Spinal cord (tissue), 10 donors: ENCODE results near the gene UBD. TPM values are rescaled to one million over a fixed set of nuclear protein-coding genes. Genes with fewer than 3 reads are reported as not detected.

ENCODE experiments used
- DNase-seq, 6 donors: peaks; one replicate each; pipeline versions ENCODE4 v3.0.0 to v3.0.0-alpha.2; 2013 to 2015; ENCODE audit warnings: low spot score in 6 of 6, low read depth in 4 of 6
- H3K27ac ChIP-seq: one replicate; pipeline ENCODE4 v1.5.1; 2013; ENCODE audit warnings: low read depth, low read length, control low read depth
- H3K27me3 ChIP-seq: one replicate; pipeline ENCODE4 v1.6.1; 2013; ENCODE audit warnings: low read length; ENCODE audit not compliant: control insufficient read depth, insufficient read depth
- H3K36me3 ChIP-seq: one replicate; pipeline ENCODE4 v1.6.1; 2013; ENCODE audit warnings: low read length; ENCODE audit not compliant: control insufficient read depth, insufficient read depth
- H3K4me1 ChIP-seq: one replicate; pipeline ENCODE4 v1.6.1; 2013; ENCODE audit warnings: low read length; ENCODE audit not compliant: control insufficient read depth, insufficient read depth
- H3K4me3 ChIP-seq: one replicate; pipeline ENCODE4 v1.5.1; 2013; ENCODE audit warnings: low read depth, low read length, control low read depth
- H3K9me3 ChIP-seq: one replicate; pipeline ENCODE4 v1.6.1; 2013; ENCODE audit warnings: low read length; ENCODE audit not compliant: control insufficient read depth, insufficient read depth
- WGBS: methylation state at CpG from one replicate; pipeline ENCODE4 v1.1.5; 2013; ENCODE audit warnings: missing lambda C conversion rate; ENCODE audit not compliant: insufficient coverage; 5-methylcytosine and 5-hydroxymethylcytosine counted together
- polyA plus RNA-seq, 2 donors: library from polyadenylated mRNA; unstranded; fragments of 120-200 nt; gene quantifications; one replicate each; pipeline ENCODE4 v1.2.1, GENCODE V29; 2013; ENCODE audit not compliant: insufficient read length in 2 of 2
- total RNA-seq, 2 donors: library from RNA; depleted of rRNA in 1 of 2; stranded (reverse); fragments of 120-200 nt in 1 of 2; fragments of >200 nt in 1 of 2; gene quantifications; one replicate each; pipeline versions ENCODE4 v1.2.3 to v1.2.4, GENCODE V29; 2013 to 2014
- donor health status: healthy.

The UBD gene
- total and polyA plus RNA-seq, 4 donors, result 0.27 to 0.94 (median 0.50) TPM; not detected in 1

GRCh38 chr6:29516108-29516507 lies 43.4 kb downstream of the UBD start:
- no peak overlapping the region for H3K4me3 ChIP-seq
- no peak overlapping the region for H3K27ac ChIP-seq
- H3K9me3 ChIP-seq, result no peaks in the 10 kb centered on the region
- 49% methylated on average over 4 of the region's 6 CpGs for WGBS
- H3K4me1 ChIP-seq, result no peaks in the 10 kb centered on the region
- no peaks in the 10 kb centered on the region for H3K27me3 ChIP-seq
- DNase-seq, result peak in 1 of 6 donors; percentile 1
- H3K36me3 ChIP-seq, result no peaks in the 10 kb centered on the region

DNA sequence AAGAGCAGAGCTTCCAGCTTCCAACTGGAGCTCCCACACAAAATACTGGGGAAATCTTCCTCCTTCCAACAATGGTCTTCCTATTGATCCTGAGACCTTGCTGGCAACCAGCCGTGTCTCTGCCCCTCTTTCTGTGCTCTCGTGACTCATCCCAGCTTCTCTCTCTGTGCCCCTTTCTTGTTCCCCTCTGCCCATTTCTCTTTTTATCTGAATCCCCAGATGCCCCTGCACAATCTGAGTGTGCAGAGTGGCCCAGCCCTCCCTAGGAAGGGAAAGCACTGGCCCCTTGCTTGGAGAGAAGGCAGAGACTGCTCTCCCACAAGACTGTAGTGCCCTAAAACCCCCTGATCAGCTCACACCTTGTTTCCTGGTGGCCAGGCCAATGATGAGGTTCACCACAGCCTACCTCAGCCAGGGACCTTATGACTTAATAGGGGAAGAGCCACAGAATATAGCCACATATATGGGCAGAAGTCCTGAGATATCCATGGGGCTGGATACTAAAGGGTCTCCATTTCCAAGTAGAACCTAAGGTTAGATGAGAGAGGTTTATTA lies 48.7 kb downstream of the UBD start:
- WGBS, result 60% methylated on average over 2 of the region's 2 CpGs
- no peak for DNase-seq

GRCh38 chr6:29510202-29510601 lies 49.3 kb downstream of the UBD start:
- Histone ChIP-seq H3K27me3 (no peaks in the 10 kb centered on the region), H3K27ac (no peak overlapping the region), H3K36me3 (no peaks in the 10 kb centered on the region), H3K9me3 (no peaks in the 10 kb centered on the region), H3K4me3 (no peak overlapping the region), H3K4me1 (no peaks in the 10 kb centered on the region)
- 25% methylated on average over 2 of the region's 4 CpGs for WGBS
- peak in 2 of 6 donors; percentile 19 to 70 for DNase-seq

More for the DNA sequence above, 48.7 kb downstream of the UBD start:
- Histone ChIP-seq H3K4me3 (no peak overlapping the region), H3K4me1 (no peaks in the 10 kb centered on the region), H3K36me3 (no peaks in the 10 kb centered on the region), H3K9me3 (no peaks in the 10 kb centered on the region), H3K27me3 (no peaks in the 10 kb centered on the region), H3K27ac (no peak overlapping the region)

DNA sequence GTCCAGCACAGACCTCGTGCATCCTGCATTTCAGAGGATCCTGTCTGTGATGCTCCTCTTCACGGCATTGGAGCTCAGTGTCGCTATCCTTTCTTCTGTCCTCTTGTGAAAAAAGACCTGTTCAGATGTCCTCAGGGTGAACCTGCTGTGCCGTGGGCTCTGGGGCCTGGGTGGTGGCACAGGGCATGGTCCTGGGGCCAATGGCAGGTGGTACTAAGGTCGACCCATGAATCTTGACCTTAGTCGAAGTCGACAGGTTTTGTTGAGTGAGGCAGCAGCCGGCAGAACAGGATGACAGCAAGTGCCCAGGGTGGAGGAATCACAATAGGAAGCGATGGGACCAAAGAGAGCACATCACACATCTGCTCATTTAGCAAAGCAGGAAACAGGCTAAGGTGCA lies 49.8 kb downstream of the UBD start:
- H3K36me3 ChIP-seq, result no peaks in the 10 kb centered on the region
- WGBS, result 83% methylated on average over 9 of the region's 9 CpGs
- no peak overlapping the region for H3K4me3 ChIP-seq
- H3K27ac ChIP-seq, result no peak overlapping the region
- no peaks in the 10 kb centered on the region for H3K4me1 ChIP-seq
- no peak for DNase-seq
- H3K27me3 ChIP-seq, result no peaks in the 10 kb centered on the region
- H3K9me3 ChIP-seq, result no peaks in the 10 kb centered on the region

DNA sequence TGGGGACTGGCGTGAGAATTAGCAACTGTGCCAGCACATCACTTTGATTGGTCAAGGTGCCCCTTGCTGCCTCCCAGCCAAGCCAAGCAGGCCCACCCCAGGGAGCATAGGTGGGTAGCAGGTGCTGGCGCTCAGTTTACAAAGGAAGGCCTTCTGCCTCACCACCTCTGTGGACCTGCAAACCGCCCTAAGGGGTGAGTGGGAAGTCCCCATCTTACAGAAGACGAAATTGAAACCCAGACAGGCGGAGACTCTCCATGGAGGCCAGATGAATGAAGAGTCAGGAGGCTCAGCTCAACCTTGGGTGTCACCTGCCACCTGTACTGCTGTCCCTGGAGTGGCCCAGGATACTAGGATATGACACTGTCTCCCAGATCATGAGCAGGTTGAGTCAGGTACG lies 50.3 kb downstream of the UBD start:
- H3K9me3 ChIP-seq, result no peaks in the 10 kb centered on the region
- H3K4me3 ChIP-seq, result no peak overlapping the region
- H3K36me3 ChIP-seq, result no peaks in the 10 kb centered on the region
- DNase-seq, result no peak
- no peaks in the 10 kb centered on the region for H3K4me1 ChIP-seq
- H3K27ac ChIP-seq, result no peak overlapping the region
- no peaks in the 10 kb centered on the region for H3K27me3 ChIP-seq
- WGBS, result 91% methylated on average over 4 of the region's 6 CpGs

- no peak overlapping the region for H3K27ac ChIP-seq
- H3K9me3 ChIP-seq, result no peaks in the 10 kb centered on the region
- DNase-seq, result no peak
- H3K36me3 ChIP-seq, result no peaks in the 10 kb centered on the region
- no peak overlapping the region for H3K4me3 ChIP-seq
- no peaks in the 10 kb centered on the region for H3K4me1 ChIP-seq
- WGBS, result 76% methylated on average over 4 of the region's 5 CpGs
- H3K27me3 ChIP-seq, result no peaks in the 10 kb centered on the region
Observed at GRCh38 chr6:29507319-29507718, 52.2 kb downstream of the UBD start.

DNA sequence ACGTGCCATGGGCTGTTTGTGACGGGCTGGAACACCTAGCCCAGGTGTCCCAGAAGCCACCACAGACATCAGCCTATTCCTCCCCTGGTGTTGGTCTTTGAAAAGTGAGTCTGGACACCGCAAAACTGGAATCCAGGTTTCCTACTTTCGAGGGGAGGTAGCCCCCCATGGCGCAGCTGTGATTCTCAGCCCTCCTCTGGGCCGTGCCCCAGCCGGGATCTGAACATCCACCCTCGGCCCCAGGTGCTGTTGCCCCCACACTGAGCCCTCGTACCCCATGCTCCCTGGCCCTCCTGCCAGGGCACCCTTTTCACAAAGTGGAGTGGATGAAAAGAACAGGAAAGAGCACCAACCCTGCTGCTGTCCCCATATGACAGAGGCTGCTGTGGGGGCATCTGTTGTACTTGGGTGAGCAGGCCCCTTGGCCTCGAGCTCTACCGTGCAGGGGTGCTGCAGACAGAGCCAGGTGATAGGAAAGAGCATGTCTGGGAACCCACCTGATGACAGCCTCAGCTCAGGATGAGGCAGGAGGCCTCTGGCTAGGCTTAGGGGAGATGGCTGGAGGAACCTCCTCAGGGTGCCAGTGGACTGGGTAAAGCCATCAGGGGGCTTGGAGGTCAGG lies 53.0 kb downstream of the UBD start:
- no peak overlapping the region for H3K4me3 ChIP-seq
- H3K36me3 ChIP-seq, result no peaks in the 10 kb centered on the region
- DNase-seq, result no peak
- H3K4me1 ChIP-seq, result no peaks in the 10 kb centered on the region
- no peak overlapping the region for H3K27ac ChIP-seq
- H3K27me3 ChIP-seq, result no peaks in the 10 kb centered on the region
- no peaks in the 10 kb centered on the region for H3K9me3 ChIP-seq
- 76% methylated on average over 10 of the region's 11 CpGs for WGBS

DNA sequence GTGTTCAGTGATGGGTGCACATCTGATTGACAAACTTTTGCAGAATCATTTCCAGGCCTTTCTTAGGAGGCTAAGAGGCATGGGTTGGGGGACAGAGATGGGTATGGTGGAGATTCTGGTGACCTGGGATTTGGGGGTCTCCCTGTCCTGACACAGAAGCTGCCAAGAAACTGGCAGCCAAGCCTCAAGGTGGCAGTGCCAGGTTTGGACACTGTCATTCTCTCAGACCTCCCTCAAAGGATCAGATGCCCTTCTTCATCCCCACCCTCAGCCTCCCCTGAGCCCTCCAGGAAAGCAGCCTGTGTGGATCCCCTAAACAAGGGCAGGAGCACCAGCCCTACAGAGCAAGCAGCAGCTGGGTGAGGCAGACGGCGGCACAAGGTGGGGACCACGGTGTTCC lies 53.7 kb downstream of the UBD start:
- no peak for DNase-seq
- Histone ChIP-seq H3K4me1 (no peaks in the 10 kb centered on the region), H3K4me3 (no peak overlapping the region), H3K9me3 (no peaks in the 10 kb centered on the region), H3K36me3 (no peaks in the 10 kb centered on the region), H3K27me3 (no peaks in the 10 kb centered on the region), H3K27ac (no peak overlapping the region)
- WGBS, result 96% methylated on average over 3 of the region's 3 CpGs
